GM19238 (cell line): ENCODE results near the gene FBXW7.

Experiments used
- DNase-seq: peaks from one replicate; pipeline ENCODE4 v3.0.0; 2011; ENCODE audit warnings: low spot score; ENCODE audit not compliant: insufficient read length

The FBXW7 gene

GRCh38 chr4:152434011-152434410 lies 101.9 kb downstream of the FBXW7 start:
- no peak for DNase-seq

GRCh38 chr4:152431784-152432183 lies 104.1 kb downstream of the FBXW7 start:
- no peak for DNase-seq

GRCh38 chr4:152431291-152431690 lies 104.6 kb downstream of the FBXW7 start:
- DNase-seq: no peak

GRCh38 chr4:152430507-152430906 lies 105.4 kb downstream of the FBXW7 start:
- no peak for DNase-seq

GRCh38 chr4:152427981-152428380 lies 107.9 kb downstream of the FBXW7 start:
- DNase-seq: no peak

- DNase-seq: no peak
These were observed 110.9 kb downstream of the FBXW7 start for GRCh38 chr4:152424977-152425376.

GRCh38 chr4:152424396-152424795 lies 111.5 kb downstream of the FBXW7 start:
- DNase-seq: no peak

GRCh38 chr4:152422817-152423320 lies 113.0 kb downstream of the FBXW7 start:
- no peak for DNase-seq

- DNase-seq: no peak
These were observed 114.3 kb downstream of the FBXW7 start for GRCh38 chr4:152421576-152421975.

GRCh38 chr4:152419809-152420208 lies 116.1 kb downstream of the FBXW7 start:
- no peak for DNase-seq

GRCh38 chr4:152417673-152418072 lies 118.2 kb downstream of the FBXW7 start:
- no peak for DNase-seq

GRCh38 chr4:152415980-152416379 lies 119.9 kb downstream of the FBXW7 start:
- no peak for DNase-seq

- DNase-seq: no peak
These were observed 127.2 kb downstream of the FBXW7 start for GRCh38 chr4:152408514-152409327.

- DNase-seq: no peak
These were observed 134.5 kb downstream of the FBXW7 start for GRCh38 chr4:152401424-152401823.

GRCh38 chr4:152399246-152399645 lies 136.6 kb downstream of the FBXW7 start:
- no peak for DNase-seq

GRCh38 chr4:152398060-152398459 lies 137.8 kb downstream of the FBXW7 start:
- no peak for DNase-seq

- DNase-seq: no peak
These were observed 141.1 kb downstream of the FBXW7 start for GRCh38 chr4:152394791-152395190.

GRCh38 chr4:152392079-152392478 lies 143.8 kb downstream of the FBXW7 start:
- no peak for DNase-seq

- no peak for DNase-seq
These were observed 145.7 kb downstream of the FBXW7 start for GRCh38 chr4:152390216-152390615.

GRCh38 chr4:152389359-152389758 lies 146.5 kb downstream of the FBXW7 start:
- no peak for DNase-seq

GRCh38 chr4:152385551-152385950 lies 150.3 kb downstream of the FBXW7 start:
- DNase-seq: no peak

GRCh38 chr4:152382057-152382785 lies 153.7 kb downstream of the FBXW7 start:
- no peak for DNase-seq

- DNase-seq: no peak
These were observed 155.0 kb downstream of the FBXW7 start for GRCh38 chr4:152380919-152381318.
